H1 (cell line): ENCODE data around the gene MEF2C. TPM values are rescaled to one million over a fixed set of nuclear protein-coding genes. Genes with fewer than 3 reads are reported as not detected.

Experiments used
- CTCF ChIA-PET: fragments of 300-600 bp; sonication (Branson Sonifier 250); formaldehyde crosslinking; loops from one replicate; lab custom pipeline; 2021; ENCODE audit not compliant: partially characterized antibody; lab: Charles Lee
- POLR2A ChIA-PET: fragments of 300-600 bp; sonication (Branson Sonifier 250); formaldehyde crosslinking; loops from one replicate; lab custom pipeline; 2021; ENCODE audit warnings: inconsistent platforms; ENCODE audit not compliant: partially characterized antibody; lab: Charles Lee
- DNase-seq, 2 experiments: peaks; one replicate each; pipeline versions ENCODE4 v3.0.0 to v3.0.0-alpha.2; 2010 to 2022; ENCODE audit warnings: low spot score in 2 of 2, low read depth in 1 of 2, mixed read lengths in 1 of 2
- FAIRE-seq: peaks from 2 replicates; lab custom pipeline; 2011; peaks lifted over from hg19 to GRCh38; lab: Jason Lieb, UNC
- H2AFZ ChIP-seq: 2 replicates; pipeline ENCODE4 v1.8.1; 2012; ENCODE audit warnings: low read length, inconsistent platforms
- H2AK5ac ChIP-seq: 2 replicates; pipeline ENCODE4 v1.6.1; 2013; ENCODE audit warnings: low read depth, low read length
- H2BK120ac ChIP-seq: replicated peaks from 2 replicates; pipeline ENCODE3; 2013; ENCODE audit warnings: low read depth, low read length, inconsistent platforms
- H2BK12ac ChIP-seq: 2 replicates; pipeline ENCODE4 v1.6.1; 2013; ENCODE audit warnings: low read depth, low read length
- H2BK15ac ChIP-seq: 2 replicates; pipeline ENCODE4 v1.6.1; 2013; ENCODE audit warnings: low read length
- H2BK20ac ChIP-seq: 2 replicates; pipeline ENCODE4 v1.6.1; 2013; ENCODE audit warnings: low read length
- H2BK5ac ChIP-seq: 2 replicates; pipeline ENCODE4 v1.6.1; 2013; ENCODE audit warnings: low read depth, low read length
- H3K14ac ChIP-seq: 2 replicates; pipeline ENCODE4 v1.6.1; 2013; ENCODE audit warnings: inconsistent platforms; ENCODE audit not compliant: insufficient read length
- H3K18ac ChIP-seq: 2 replicates; pipeline ENCODE4 v1.6.1; 2013; ENCODE audit warnings: low read length; ENCODE audit errors: extremely low read depth
- H3K23ac ChIP-seq: 2 replicates; pipeline ENCODE4 v1.6.1; 2013; ENCODE audit warnings: inconsistent platforms; ENCODE audit not compliant: insufficient read length
- H3K23me2 ChIP-seq: 2 replicates; pipeline ENCODE4 v1.6.1; 2013; ENCODE audit warnings: low read depth, low read length
- H3K27ac ChIP-seq: 2 replicates; pipeline ENCODE4 v1.6.1; 2011; ENCODE audit warnings: low read depth, low read length, inconsistent platforms
- H3K27me3 ChIP-seq, 4 experiments: replicated peaks in 1 of 4; 1 replicate in 1 of 4; 2 replicates in 3 of 4; pipeline versions ENCODE4 v1.6.1 to v1.8.1; 2011 to 2013; ENCODE audit warnings: low read length in 3 of 4, mild to moderate bottlenecking in 3 of 4, inconsistent platforms in 2 of 4, mixed read lengths in 2 of 4, moderate library complexity in 1 of 4; ENCODE audit not compliant: control insufficient read depth in 3 of 4, insufficient read depth in 3 of 4; ENCODE audit errors: extremely low read depth in 1 of 4
- H3K36me3 ChIP-seq, 4 experiments: 2 replicates each; pipeline versions ENCODE4 v1.6.1 to v1.8.1; 2011 to 2013; ENCODE audit warnings: mild to moderate bottlenecking in 4 of 4, low read length in 3 of 4, moderate library complexity in 2 of 4, control low read depth in 1 of 4, inconsistent platforms in 1 of 4; ENCODE audit not compliant: insufficient read depth in 4 of 4, control insufficient read depth in 2 of 4
- H3K4ac ChIP-seq: replicated peaks from 2 replicates; pipeline ENCODE3; 2013; ENCODE audit warnings: low read length, low read depth, mixed read lengths, inconsistent platforms; ENCODE audit not compliant: insufficient read length
- H3K4me1 ChIP-seq, 4 experiments: replicated peaks in 1 of 4; 1 replicate in 1 of 4; 2 replicates in 3 of 4; pipeline versions ENCODE4 v1.6.1 to v1.8.1; 2011 to 2013; ENCODE audit warnings: low read length in 3 of 4, inconsistent platforms in 2 of 4, mixed read lengths in 1 of 4; ENCODE audit not compliant: insufficient read depth in 4 of 4, control insufficient read depth in 3 of 4
- H3K4me2 ChIP-seq, 2 experiments: 2 replicates each; pipeline versions ENCODE4 v1.6.1 to v1.8.1; 2011 to 2013; ENCODE audit warnings: low read depth in 2 of 2, low read length in 2 of 2, control low read depth in 1 of 2, inconsistent platforms in 1 of 2, mild to moderate bottlenecking in 1 of 2; ENCODE audit not compliant: insufficient read depth in 1 of 2
- H3K4me3 ChIP-seq, 4 experiments: fragments of 200-600, 300-600 bp in 1 of 4; sonication (generic), shearing (Covaris generic), sonication (Bioruptor Twin) in 1 of 4; 2 replicates each; pipeline versions ENCODE4 v1.5.1 to v1.8.1; 2011 to 2016; ENCODE audit warnings: low read length in 4 of 4, low read depth in 3 of 4, control low read depth in 2 of 4, inconsistent platforms in 2 of 4, mild to moderate bottlenecking in 2 of 4, mixed read lengths in 1 of 4, moderate library complexity in 1 of 4; ENCODE audit not compliant: insufficient read depth in 2 of 4; ENCODE audit errors: extremely low read depth in 1 of 4
- H3K56ac ChIP-seq: replicated peaks from 2 replicates; pipeline ENCODE3; 2013; ENCODE audit warnings: low read depth, mild to moderate bottlenecking, mixed read lengths, low read length, inconsistent platforms; ENCODE audit not compliant: insufficient read length
- H3K79me1 ChIP-seq: 2 replicates; pipeline ENCODE4 v1.6.1; 2013; ENCODE audit warnings: low read depth, low read length, control low read depth
- H3K79me2 ChIP-seq, 2 experiments: 2 replicates each; pipeline versions ENCODE4 v1.6.1 to v1.8.1; 2012 to 2013; ENCODE audit warnings: low read length in 2 of 2, mild to moderate bottlenecking in 2 of 2, inconsistent platforms in 1 of 2; ENCODE audit not compliant: insufficient read depth in 2 of 2, control insufficient read depth in 1 of 2
- H3K9ac ChIP-seq, 4 experiments: replicated peaks in 1 of 4; 1 replicate in 1 of 4; 2 replicates in 3 of 4; pipeline versions ENCODE4 v1.6.1 to v1.8.1; 2011 to 2013; ENCODE audit warnings: low read depth in 3 of 4, low read length in 3 of 4, control low read depth in 2 of 4, mild to moderate bottlenecking in 2 of 4, moderate library complexity in 2 of 4, inconsistent platforms in 1 of 4; ENCODE audit errors: extremely low read depth in 1 of 4
- H3K9me3 ChIP-seq, 2 experiments: 2 replicates each; pipeline versions ENCODE4 v1.6.1 to v1.8.1; 2012 to 2013; ENCODE audit warnings: mild to moderate bottlenecking in 2 of 2, moderate library complexity in 2 of 2, control low read depth in 1 of 2, inconsistent platforms in 1 of 2, low read depth in 1 of 2, low read length in 1 of 2, mixed read lengths in 1 of 2; ENCODE audit not compliant: insufficient read depth in 2 of 2
- H4K20me1 ChIP-seq, 2 experiments: replicated peaks in 1 of 2; 2 replicates each; pipeline versions ENCODE3 to v1.8.1; 2011 to 2013; ENCODE audit warnings: inconsistent platforms in 2 of 2, low read length in 2 of 2, mild to moderate bottlenecking in 1 of 2; ENCODE audit not compliant: insufficient read depth in 2 of 2, control insufficient read depth in 1 of 2
- H4K5ac ChIP-seq: 2 replicates; pipeline ENCODE4 v1.6.1; 2013; ENCODE audit warnings: low read length, low read depth, mixed read lengths, inconsistent platforms; ENCODE audit not compliant: insufficient read length
- H4K8ac ChIP-seq: 2 replicates; pipeline ENCODE4 v1.8.0; 2013; ENCODE audit warnings: mild to moderate bottlenecking, moderate library complexity, low read length, inconsistent platforms; ENCODE audit not compliant: insufficient read depth; ENCODE audit errors: extremely low read depth
- H4K91ac ChIP-seq: replicated peaks from 2 replicates; pipeline ENCODE3; 2013; ENCODE audit warnings: low read length, mixed read lengths, inconsistent platforms; ENCODE audit not compliant: insufficient read length
- CBX8 ChIP-seq: fragments of 300-800, 300-1000 bp; sonication (generic); IDR thresholded peaks from 2 replicates; pipeline ENCODE4 v1.7.1; 2016; ENCODE audit warnings: low read depth, low read length, borderline replicate concordance
- MAFK ChIP-seq: IDR thresholded peaks from 2 replicates; pipeline ENCODE4 v1.6.1; 2012; ENCODE audit warnings: low read depth, mild to moderate bottlenecking, improper control_type of control experiment, low read length
- SIN3A ChIP-seq, 2 experiments: IDR thresholded peaks in 1 of 2; conservative IDR thresholded peaks in 1 of 2; 2 replicates each; pipeline ENCODE4 v1.6.1; 2011 to 2012; ENCODE audit warnings: low read length in 2 of 2, improper control_type of control experiment in 1 of 2, low read depth in 1 of 2, mild to moderate bottlenecking in 1 of 2
- WGBS, 2 experiments: shearing (Covaris generic) in 1 of 2; methylation state at CpG; one replicate each; pipeline versions ENCODE4 v1.1.6 to v1.1.7; 2013 to 2015; ENCODE audit warnings: low lambda C conversion rate in 2 of 2, mixed read lengths in 2 of 2, inconsistent platforms in 1 of 2, low coverage in 1 of 2, missing lambda C conversion rate in 1 of 2; ENCODE audit not compliant: insufficient replicate concordance in 2 of 2, insufficient coverage in 1 of 2, insufficient read length in 1 of 2; ENCODE audit errors: extremely low coverage in 1 of 2, missing lambda C conversion rate in 1 of 2; 5-methylcytosine and 5-hydroxymethylcytosine counted together
- polyA plus RNA-seq, 7 experiments: library from polyadenylated mRNA; depleted of rRNA in 3 of 7; stranded (reverse) in 5 of 7; unstranded in 2 of 7; fragments of >200 nt in 5 of 7; fragments of 200-250 nt in 2 of 7; gene quantifications; 1 replicate in 5 of 7; 2 replicates in 1 of 7; 4 replicates in 1 of 7; pipeline versions ENCODE4 v1.2.1 to v1.2.3, GENCODE V29; 2011 to 2013; ENCODE audit warnings: missing spikeins in 2 of 7, mixed read lengths in 2 of 7
- total RNA-seq: library from RNA; stranded (reverse); fragmentation: NEBNext Ultra II Directional; extraction: Animal tissue kit (Norgen Biotek cat#: 25700); gene quantifications from 2 replicates; pipeline ENCODE4 v1.2.1, GENCODE V29; 2021

Gene MEF2C
- total and polyA plus RNA-seq, 2 of the 8 experiments (the other 6 are each of a cell fraction or from before 2014, with no cell fraction given), result 0.59 to 0.99 TPM

- Histone ChIP-seq H3K14ac (no peak overlapping the region), H4K20me1 (peaks cover 5 to 19% of the 10 kb centered on the region in 2 experiments), H3K18ac (no peak overlapping the region), H2BK120ac (no peak overlapping the region), H2BK12ac (no peak overlapping the region), H2AK5ac (no peak overlapping the region), H3K4me1 (peaks cover 14 to 30% (median 14%) of the 10 kb centered on the region in 4 experiments), H4K5ac (no peak overlapping the region), H3K9me3 (no peaks in the 10 kb centered on the region), H3K4me3 (peak overlapping the region in 3 of 4 experiments; percentile 4 to 58 (median 15); a peak in 5 of 8 replicates), H3K4ac (no peak overlapping the region), H3K27me3 (peaks cover 61 to 97% (median 83%) of the 10 kb centered on the region in 4 experiments), H2BK15ac (no peak overlapping the region), H3K27ac (no peak overlapping the region), H3K4me2 (peak overlapping the region; percentile 74 to 78), H3K23ac (no peak overlapping the region), H2BK5ac (no peak overlapping the region), H3K79me2 (no peaks in the 10 kb centered on the region), H2BK20ac (no peak overlapping the region), H3K23me2 (peaks cover 25% of the 10 kb centered on the region), H4K91ac (no peak overlapping the region), H3K79me1 (no peaks in the 10 kb centered on the region), H2AFZ (no peak overlapping the region), H3K9ac (no peak overlapping the region), H3K36me3 (no peaks in the 10 kb centered on the region), H4K8ac (no peak overlapping the region), H3K56ac (no peak overlapping the region)
- ChIA-PET POLR2A (interaction anchor here (0.5 kb wide), 1 partner anchor 164 kb away, joined by 3 read pairs; no protein-coding TSS in a partner anchor), CTCF (interaction anchor here (1.0 to 5.1 kb wide), 3 partner anchors 13 to 529 kb away, joined by 3 to 63 read pairs (median 5); no protein-coding TSS in a partner anchor)
- no peak for TF ChIP-seq SIN3A (conservative IDR thresholded peaks at IDR 0.05 in 1 of 2, IDR thresholded peaks at IDR 0.05 in 1 of 2; ENCODE audit: low read depth in 1 of 2, low read length in 2 of 2)
- TF ChIP-seq MAFK, result no peak
- peak; percentile 48; the same call in 1 of the 2 replicates for TF ChIP-seq CBX8
- no peak for FAIRE-seq
- no peak for DNase-seq
- 5% methylated on average over 14 of the region's 14 CpGs; no CpG with 5 or more reads in 1 of the 2 experiments for WGBS, 2 experiments
These were observed 204.1 kb downstream of the MEF2C start for GRCh38 chr5:88678770-88679381.
